ENCODE results near the gene PARD3. TPM values are rescaled to one million over a fixed set of nuclear protein-coding genes. Genes with fewer than 3 reads are reported as not detected.
"Not testable (repeated sequence)": the region's sequence is repeated elsewhere in the genome, so short reads cannot be mapped to it uniquely, and the experiment has no call there.

PARD3 gene
- total RNA-seq, 2 donors from 2014 or later = 32.0 to 61.9 TPM

- no peak for DNase-seq (ENCODE audit: low spot score)
- no peak overlapping the region for H3K4me3 ChIP-seq
- H3K9me3 ChIP-seq = no peaks in the 10 kb centered on the region
- 74% methylated on average over 3 of the region's 3 CpGs for WGBS
- no peaks in the 10 kb centered on the region for H3K27me3 ChIP-seq (replicated peaks; ENCODE audit: insufficient read depth)
- no peaks in the 10 kb centered on the region for H3K36me3 ChIP-seq
- H3K27ac ChIP-seq = no peak overlapping the region
- intact Hi-C loops (cut with DNase I) = no loop called here
- H3K4me1 ChIP-seq (replicated peaks) = no peaks in the 10 kb centered on the region
- TF ChIP-seq POLR2AphosphoS5 (IDR thresholded peaks at IDR 0.05) (no peak), POLR2A (IDR thresholded peaks at IDR 0.05) (no peak), CTCF (IDR thresholded peaks at IDR 0.05) (no peak)
These were observed 540.2 kb downstream of the PARD3 start for GRCh38 chr10:34274906-34275305.

DNA sequence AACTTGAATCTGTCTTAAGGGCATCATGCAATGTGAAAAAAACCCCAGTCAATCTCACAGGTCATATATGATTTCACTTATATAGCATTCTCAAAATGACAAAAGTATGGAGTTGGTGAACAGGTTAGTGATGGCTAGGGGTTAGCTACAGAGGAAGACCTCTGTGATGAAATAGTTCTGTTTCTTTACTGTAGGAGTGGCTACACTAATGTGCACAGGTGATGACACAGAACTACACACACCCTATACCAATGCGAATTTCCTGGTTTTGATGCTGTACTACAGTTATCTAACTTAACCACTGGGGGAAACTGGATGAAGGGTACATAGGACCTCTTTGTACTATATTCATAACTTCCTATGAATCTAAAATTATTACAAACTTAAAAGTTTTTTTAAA is 541.8 kb downstream of the PARD3 start:
- Histone ChIP-seq H3K36me3 (no peaks in the 10 kb centered on the region), H3K27me3 (replicated peaks; ENCODE audit: insufficient read depth) (no peaks in the 10 kb centered on the region), H3K9me3 (no peaks in the 10 kb centered on the region), H3K4me1 (replicated peaks) (no peaks in the 10 kb centered on the region), H3K4me3 (no peak overlapping the region), H3K27ac (no peak overlapping the region)
- DNase-seq (ENCODE audit: low spot score) = no peak
- 96% methylated on average over 1 of the region's 1 CpG for WGBS
- intact Hi-C loops (cut with DNase I) = no loop called here
- TF ChIP-seq POLR2A (IDR thresholded peaks at IDR 0.05) (no peak), POLR2AphosphoS5 (IDR thresholded peaks at IDR 0.05) (no peak), CTCF (IDR thresholded peaks at IDR 0.05) (no peak)

GRCh38 chr10:34272316-34272715 is 542.8 kb downstream of the PARD3 start:
- DNase-seq (ENCODE audit: low spot score) = no peak
- Histone ChIP-seq H3K9me3 (no peaks in the 10 kb centered on the region), H3K27ac (no peak overlapping the region), H3K4me3 (no peak overlapping the region), H3K27me3 (replicated peaks; ENCODE audit: insufficient read depth) (no peaks in the 10 kb centered on the region), H3K4me1 (replicated peaks) (no peaks in the 10 kb centered on the region), H3K36me3 (no peaks in the 10 kb centered on the region)
- TF ChIP-seq CTCF (IDR thresholded peaks at IDR 0.05) = no peak
- no peak for TF ChIP-seq POLR2A (IDR thresholded peaks at IDR 0.05)
- TF ChIP-seq POLR2AphosphoS5 (IDR thresholded peaks at IDR 0.05) = no peak
- intact Hi-C loops (cut with DNase I) = no loop called here
- WGBS = 91% methylated on average over 3 of the region's 3 CpGs

DNA sequence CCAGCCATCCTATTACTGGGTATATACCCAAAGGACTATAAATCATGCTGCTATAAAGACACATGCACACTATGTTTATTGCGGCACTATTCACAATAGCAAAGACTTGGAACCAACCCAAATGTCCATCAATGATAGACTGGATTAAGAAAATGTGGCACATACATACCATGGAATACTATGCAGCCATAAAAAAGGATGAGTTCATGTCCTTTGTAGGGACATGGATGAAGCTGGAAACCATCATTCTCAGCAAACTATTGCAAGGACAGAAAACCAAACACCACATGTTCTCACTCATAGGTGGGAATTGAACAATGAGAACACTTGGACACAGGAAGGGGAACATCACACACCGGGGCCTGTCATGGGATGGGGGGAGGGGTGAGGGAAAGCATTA is 546.7 kb downstream of the PARD3 start:
- H3K27ac ChIP-seq; intact Hi-C loops (cut with DNase I); H3K9me3 ChIP-seq; H3K4me3 ChIP-seq; DNase-seq (ENCODE audit: low spot score); H3K27me3 ChIP-seq (replicated peaks; ENCODE audit: insufficient read depth); H3K36me3 ChIP-seq; H3K4me1 ChIP-seq (replicated peaks): not testable (repeated sequence)
- WGBS = 100% methylated on average over 1 of the region's 2 CpGs

DNA sequence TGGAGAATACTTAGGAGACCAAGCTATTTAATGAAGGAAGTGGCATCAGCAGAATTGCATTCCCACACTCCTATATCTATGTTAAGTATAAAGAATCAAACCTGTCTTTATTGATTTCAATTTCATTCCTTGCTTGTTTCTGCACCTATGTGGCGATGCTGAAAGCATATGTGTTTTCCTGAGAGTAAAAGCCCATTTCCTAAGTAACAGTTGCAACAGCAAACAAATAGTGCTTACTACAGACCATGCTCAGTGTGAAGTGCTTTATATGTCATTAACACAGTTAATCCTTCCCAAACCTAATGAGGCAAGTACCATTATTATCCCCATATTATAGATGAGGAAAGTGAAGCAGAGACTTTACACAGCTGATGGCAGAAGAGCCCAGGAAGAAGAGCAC is 552.1 kb downstream of the PARD3 start:
- intact Hi-C loops (cut with DNase I) = no loop called here
- Histone ChIP-seq H3K9me3 (no peaks in the 10 kb centered on the region), H3K27me3 (replicated peaks; ENCODE audit: insufficient read depth) (no peaks in the 10 kb centered on the region), H3K27ac (no peak overlapping the region), H3K4me1 (replicated peaks) (no peaks in the 10 kb centered on the region), H3K4me3 (no peak overlapping the region), H3K36me3 (no peaks in the 10 kb centered on the region)
- 100% methylated on average over 1 of the region's 1 CpG for WGBS
- DNase-seq (ENCODE audit: low spot score) = no peak
- TF ChIP-seq CTCF (IDR thresholded peaks at IDR 0.05) (no peak), POLR2A (IDR thresholded peaks at IDR 0.05) (no peak), POLR2AphosphoS5 (IDR thresholded peaks at IDR 0.05) (no peak)
